Duodenal mucosa (tissue), 2 donors: ENCODE measurements around the gene DOCK1.

ENCODE experiments used
- H3K27ac ChIP-seq: one replicate; pipeline ENCODE4 v1.7.0; 2013; ENCODE audit warnings: low read depth, low read length
- H3K27me3 ChIP-seq, 2 donors: one replicate each; pipeline ENCODE4 v1.7.0; 2013; ENCODE audit warnings: low read length in 2 of 2, control low read depth in 1 of 2; ENCODE audit not compliant: insufficient read depth in 2 of 2, control insufficient read depth in 1 of 2
- H3K36me3 ChIP-seq, 2 donors: one replicate each; pipeline ENCODE4 v1.7.0; 2013; ENCODE audit warnings: low read length in 2 of 2, control low read depth in 1 of 2; ENCODE audit not compliant: insufficient read depth in 2 of 2, control insufficient read depth in 1 of 2
- H3K4me1 ChIP-seq, 2 donors: one replicate each; pipeline ENCODE4 v1.7.0; 2013; ENCODE audit warnings: low read length in 2 of 2, control low read depth in 1 of 2; ENCODE audit not compliant: insufficient read depth in 2 of 2, control insufficient read depth in 1 of 2
- H3K4me3 ChIP-seq, 2 donors: one replicate each; pipeline ENCODE4 v1.7.0; 2013; ENCODE audit warnings: low read length in 2 of 2, low read depth in 1 of 2
- H3K9ac ChIP-seq, 2 donors: one replicate each; pipeline ENCODE4 v1.7.0; 2013; ENCODE audit warnings: low read length in 2 of 2, low read depth in 1 of 2
- H3K9me3 ChIP-seq, 2 donors: one replicate each; pipeline ENCODE4 v1.7.0; 2013; ENCODE audit warnings: low read length in 2 of 2, control low read depth in 1 of 2; ENCODE audit not compliant: control insufficient read depth in 1 of 2

DOCK1 gene

GRCh38 chr10:126948355-126949160 is 43.3 kb downstream of the DOCK1 start:
- H3K9ac ChIP-seq, result no peak overlapping the region
- no peaks in the 10 kb centered on the region for H3K27me3 ChIP-seq
- peaks cover 0 to 4% of the 10 kb centered on the region in 2 donors for H3K36me3 ChIP-seq
- peaks cover 10 to 21% of the 10 kb centered on the region in 2 donors for H3K9me3 ChIP-seq
- H3K4me1 ChIP-seq, result no peaks in the 10 kb centered on the region
- H3K27ac ChIP-seq, result no peak overlapping the region
- no peak overlapping the region for H3K4me3 ChIP-seq

- no peak overlapping the region for H3K27ac ChIP-seq
- peaks cover 10 to 21% of the 10 kb centered on the region in 2 donors for H3K9me3 ChIP-seq
- no peak overlapping the region for H3K9ac ChIP-seq
- no peaks in the 10 kb centered on the region for H3K4me1 ChIP-seq
- H3K4me3 ChIP-seq, result no peak overlapping the region
- H3K36me3 ChIP-seq, result peaks cover 0 to 4% of the 10 kb centered on the region in 2 donors
- no peaks in the 10 kb centered on the region for H3K27me3 ChIP-seq
Measured at GRCh38 chr10:126949161-126949503, 43.9 kb downstream of the DOCK1 start.

GRCh38 chr10:126950401-126951105 is 45.3 kb downstream of the DOCK1 start:
- no peak overlapping the region for H3K9ac ChIP-seq
- H3K27me3 ChIP-seq, result no peaks in the 10 kb centered on the region
- no peak overlapping the region for H3K27ac ChIP-seq
- peaks cover 0 to 4% of the 10 kb centered on the region in 2 donors for H3K36me3 ChIP-seq
- H3K9me3 ChIP-seq, result peaks cover 10 to 21% of the 10 kb centered on the region in 2 donors
- no peak overlapping the region for H3K4me3 ChIP-seq
- peaks cover 0 to 3% of the 10 kb centered on the region in 2 donors for H3K4me1 ChIP-seq

- peaks cover 0 to 6% of the 10 kb centered on the region in 2 donors for H3K4me1 ChIP-seq
- no peak overlapping the region for H3K9ac ChIP-seq
- no peaks in the 10 kb centered on the region for H3K27me3 ChIP-seq
- H3K9me3 ChIP-seq, result peaks cover 7 to 17% of the 10 kb centered on the region in 2 donors
- H3K36me3 ChIP-seq, result no peaks in the 10 kb centered on the region
- no peak overlapping the region for H3K27ac ChIP-seq
- no peak overlapping the region for H3K4me3 ChIP-seq
Measured at GRCh38 chr10:126953886-126954285, 48.7 kb downstream of the DOCK1 start.

- H3K36me3 ChIP-seq, result no peaks in the 10 kb centered on the region
- no peak overlapping the region for H3K9ac ChIP-seq
- H3K4me1 ChIP-seq, result peaks cover 0 to 6% of the 10 kb centered on the region in 2 donors
- peaks cover 7 to 17% of the 10 kb centered on the region in 2 donors for H3K9me3 ChIP-seq
- no peaks in the 10 kb centered on the region for H3K27me3 ChIP-seq
- H3K4me3 ChIP-seq, result no peak overlapping the region
- H3K27ac ChIP-seq, result no peak overlapping the region
Measured at GRCh38 chr10:126955396-126955795, 50.2 kb downstream of the DOCK1 start.

GRCh38 chr10:126955934-126956711 is 50.9 kb downstream of the DOCK1 start:
- Histone ChIP-seq H3K4me3 (no peak overlapping the region), H3K27ac (no peak overlapping the region), H3K9me3 (peaks cover 7 to 11% of the 10 kb centered on the region in 2 donors), H3K27me3 (no peaks in the 10 kb centered on the region), H3K4me1 (peaks cover 0 to 6% of the 10 kb centered on the region in 2 donors), H3K36me3 (no peaks in the 10 kb centered on the region), H3K9ac (no peak overlapping the region)

GRCh38 chr10:126956712-126957108 is 51.5 kb downstream of the DOCK1 start:
- no peaks in the 10 kb centered on the region for H3K36me3 ChIP-seq
- peaks cover 0 to 6% of the 10 kb centered on the region in 2 donors for H3K4me1 ChIP-seq
- H3K9me3 ChIP-seq, result peaks cover 5 to 7% of the 10 kb centered on the region in 2 donors
- no peak overlapping the region for H3K4me3 ChIP-seq
- no peak overlapping the region for H3K27ac ChIP-seq
- no peak overlapping the region for H3K9ac ChIP-seq
- no peaks in the 10 kb centered on the region for H3K27me3 ChIP-seq

- Histone ChIP-seq H3K9ac (no peak overlapping the region), H3K4me3 (no peak overlapping the region), H3K27ac (no peak overlapping the region), H3K36me3 (no peaks in the 10 kb centered on the region), H3K27me3 (no peaks in the 10 kb centered on the region), H3K9me3 (peaks cover 4 to 5% of the 10 kb centered on the region in 2 donors), H3K4me1 (peaks cover 0 to 6% of the 10 kb centered on the region in 2 donors)
Measured at GRCh38 chr10:126957111-126957510, 51.9 kb downstream of the DOCK1 start.

GRCh38 chr10:126959431-126959830 is 54.2 kb downstream of the DOCK1 start:
- Histone ChIP-seq H3K36me3 (no peaks in the 10 kb centered on the region), H3K9me3 (no peaks in the 10 kb centered on the region), H3K9ac (no peak overlapping the region), H3K27me3 (no peaks in the 10 kb centered on the region), H3K27ac (no peak overlapping the region), H3K4me3 (no peak overlapping the region), H3K4me1 (peaks cover 0 to 6% of the 10 kb centered on the region in 2 donors)
